HepG2 (cell line): ENCODE measurements around the gene GNG7. TPM values are rescaled to one million over a fixed set of nuclear protein-coding genes. Genes with fewer than 3 reads are reported as not detected.

Experiments
- ASH2L ChIP-seq: fragments of 300-600, 200-600 bp; sonication (generic); IDR thresholded peaks from 2 replicates; pipeline ENCODE4 v1.7.0; 2017; ENCODE audit warnings: low read depth, mild to moderate bottlenecking, moderate library complexity, mixed read lengths, low read length; ENCODE audit not compliant: insufficient read length
- BHLHE40 ChIP-seq: IDR thresholded peaks from 2 replicates; pipeline ENCODE4 v1.6.1; 2011; ENCODE audit warnings: low read length, improper control_type of control experiment
- KDM4B ChIP-seq: sonication (generic); formaldehyde crosslinking; IDR thresholded peaks from 2 replicates; pipeline ENCODE4 v1.4.0; 2020; ENCODE audit warnings: missing genetic modification reagents
- NKX3-1 ChIP-seq: sonication (generic); formaldehyde crosslinking; IDR thresholded peaks from 2 replicates; pipeline ENCODE4 v1.5.0; 2020; ENCODE audit warnings: missing genetic modification reagents
- SOX6 ChIP-seq, 2 experiments: fragments of 450-650 bp in 1 of 2; sonication (generic) in 1 of 2; formaldehyde crosslinking in 1 of 2; IDR thresholded peaks; 2 replicates each; pipeline versions ENCODE4 v1.4.0 to v1.6.1; 2017 to 2020; ENCODE audit warnings: antibody characterized with exemption in 1 of 2, mild to moderate bottlenecking in 1 of 2, missing genetic modification reagents in 1 of 2
- SRSF9 ChIP-seq: fragments of 200-400 bp; formaldehyde crosslinking; IDR thresholded peaks from 2 replicates; pipeline ENCODE4 v1.6.1; 2018; ENCODE audit warnings: borderline replicate concordance, mild to moderate bottlenecking, low read depth, low read length; ENCODE audit not compliant: insufficient read depth, poor library complexity, severe bottlenecking
- ZNF180 ChIP-seq: sonication (generic); formaldehyde crosslinking; IDR thresholded peaks from 2 replicates; pipeline ENCODE4 v1.4.0; 2020; ENCODE audit warnings: low read depth, missing genetic modification reagents, borderline replicate concordance
- ZNF598 ChIP-seq: sonication (generic); formaldehyde crosslinking; IDR thresholded peaks from 2 replicates; pipeline ENCODE4 v1.5.1; 2020; ENCODE audit warnings: mild to moderate bottlenecking, missing genetic modification reagents, borderline replicate concordance
- ZNF800 ChIP-seq: sonication (generic); formaldehyde crosslinking; IDR thresholded peaks from 2 replicates; pipeline ENCODE4 v1.4.0; 2020; ENCODE audit warnings: missing genetic modification reagents
- ZSCAN25 ChIP-seq: sonication (generic); formaldehyde crosslinking; IDR thresholded peaks from 2 replicates; pipeline ENCODE4 v1.8.0; 2022; ENCODE audit warnings: mild to moderate bottlenecking, missing genetic modification reagents
- polyA plus RNA-seq, 8 experiments: library from polyadenylated mRNA; depleted of rRNA in 3 of 8; stranded (reverse) in 7 of 8; unstranded in 1 of 8; fragments of >200 nt; fragmentation: Illumina TruSeq in 4 of 8; extraction: Trizol in 4 of 8; gene quantifications; 2 replicates each; pipeline versions ENCODE4 v1.2.1 to v1.2.3, GENCODE V29; 2011 to 2016; ENCODE audit warnings: low read depth in 4 of 8, missing spikeins in 1 of 8, mixed read lengths in 1 of 8; ENCODE audit not compliant: insufficient read depth in 1 of 8
- total RNA-seq, 5 experiments: library from RNA; depleted of rRNA; stranded (reverse); fragments of >200 nt; fragmentation: Illumina TruSeq; extraction: Trizol; gene quantifications; 2 replicates each; pipeline ENCODE4 v1.2.3, GENCODE V29; 2016; ENCODE audit warnings: low read depth in 1 of 5
- TF ChIP-seq, protein P1 (sequence below): sonication (generic); formaldehyde crosslinking; IDR thresholded peaks from 2 replicates; pipeline ENCODE4 v1.4.0; 2020; ENCODE audit warnings: mild to moderate bottlenecking, missing genetic modification reagents
- TF ChIP-seq, protein P2 (sequence below): sonication (generic); formaldehyde crosslinking; IDR thresholded peaks from 2 replicates; pipeline ENCODE4 v1.5.1; 2020; ENCODE audit warnings: missing genetic modification reagents, mild to moderate bottlenecking, borderline replicate concordance
- TF ChIP-seq, protein P3 (sequence below): sonication (generic); formaldehyde crosslinking; conservative IDR thresholded peaks from 2 replicates; pipeline ENCODE4 v1.8.0; 2022; ENCODE audit warnings: low read depth, missing genetic modification reagents

GNG7 gene
- total and polyA plus RNA-seq, 2 of the 13 experiments (the other 11 are each of a cell fraction or from before 2014, with no cell fraction given): 1.4 to 3.3 TPM

GRCh38 chr19:2556221-2557092, 146.0 kb downstream of the GNG7 start (continued):
- TF ChIP-seq KDM4B (CRISPR knock-in tag): no peak
- TF ChIP-seq BHLHE40: 0 out of 2 replicates have a peak, but pooled peaks have one; percentile 42
- TF ChIP-seq NKX3-1: 0 out of 2 replicates have a peak, but pooled peaks have one; percentile 57
- TF ChIP-seq ZNF800 (CRISPR knock-in tag): 0 out of 2 replicates have a peak, but pooled peaks have one; percentile 33
- peak; percentile 85 for TF ChIP-seq ZSCAN25 (CRISPR knock-in tag)
- no peak for TF ChIP-seq SOX6 (IDR thresholded peaks at IDR 0.05)
- 0 out of 2 replicates have a peak, but pooled peaks have one; percentile 22 for TF ChIP-seq SOX6 (CRISPR knock-in tag; IDR thresholded peaks at IDR 0.05)
- TF ChIP-seq, protein P1, sequence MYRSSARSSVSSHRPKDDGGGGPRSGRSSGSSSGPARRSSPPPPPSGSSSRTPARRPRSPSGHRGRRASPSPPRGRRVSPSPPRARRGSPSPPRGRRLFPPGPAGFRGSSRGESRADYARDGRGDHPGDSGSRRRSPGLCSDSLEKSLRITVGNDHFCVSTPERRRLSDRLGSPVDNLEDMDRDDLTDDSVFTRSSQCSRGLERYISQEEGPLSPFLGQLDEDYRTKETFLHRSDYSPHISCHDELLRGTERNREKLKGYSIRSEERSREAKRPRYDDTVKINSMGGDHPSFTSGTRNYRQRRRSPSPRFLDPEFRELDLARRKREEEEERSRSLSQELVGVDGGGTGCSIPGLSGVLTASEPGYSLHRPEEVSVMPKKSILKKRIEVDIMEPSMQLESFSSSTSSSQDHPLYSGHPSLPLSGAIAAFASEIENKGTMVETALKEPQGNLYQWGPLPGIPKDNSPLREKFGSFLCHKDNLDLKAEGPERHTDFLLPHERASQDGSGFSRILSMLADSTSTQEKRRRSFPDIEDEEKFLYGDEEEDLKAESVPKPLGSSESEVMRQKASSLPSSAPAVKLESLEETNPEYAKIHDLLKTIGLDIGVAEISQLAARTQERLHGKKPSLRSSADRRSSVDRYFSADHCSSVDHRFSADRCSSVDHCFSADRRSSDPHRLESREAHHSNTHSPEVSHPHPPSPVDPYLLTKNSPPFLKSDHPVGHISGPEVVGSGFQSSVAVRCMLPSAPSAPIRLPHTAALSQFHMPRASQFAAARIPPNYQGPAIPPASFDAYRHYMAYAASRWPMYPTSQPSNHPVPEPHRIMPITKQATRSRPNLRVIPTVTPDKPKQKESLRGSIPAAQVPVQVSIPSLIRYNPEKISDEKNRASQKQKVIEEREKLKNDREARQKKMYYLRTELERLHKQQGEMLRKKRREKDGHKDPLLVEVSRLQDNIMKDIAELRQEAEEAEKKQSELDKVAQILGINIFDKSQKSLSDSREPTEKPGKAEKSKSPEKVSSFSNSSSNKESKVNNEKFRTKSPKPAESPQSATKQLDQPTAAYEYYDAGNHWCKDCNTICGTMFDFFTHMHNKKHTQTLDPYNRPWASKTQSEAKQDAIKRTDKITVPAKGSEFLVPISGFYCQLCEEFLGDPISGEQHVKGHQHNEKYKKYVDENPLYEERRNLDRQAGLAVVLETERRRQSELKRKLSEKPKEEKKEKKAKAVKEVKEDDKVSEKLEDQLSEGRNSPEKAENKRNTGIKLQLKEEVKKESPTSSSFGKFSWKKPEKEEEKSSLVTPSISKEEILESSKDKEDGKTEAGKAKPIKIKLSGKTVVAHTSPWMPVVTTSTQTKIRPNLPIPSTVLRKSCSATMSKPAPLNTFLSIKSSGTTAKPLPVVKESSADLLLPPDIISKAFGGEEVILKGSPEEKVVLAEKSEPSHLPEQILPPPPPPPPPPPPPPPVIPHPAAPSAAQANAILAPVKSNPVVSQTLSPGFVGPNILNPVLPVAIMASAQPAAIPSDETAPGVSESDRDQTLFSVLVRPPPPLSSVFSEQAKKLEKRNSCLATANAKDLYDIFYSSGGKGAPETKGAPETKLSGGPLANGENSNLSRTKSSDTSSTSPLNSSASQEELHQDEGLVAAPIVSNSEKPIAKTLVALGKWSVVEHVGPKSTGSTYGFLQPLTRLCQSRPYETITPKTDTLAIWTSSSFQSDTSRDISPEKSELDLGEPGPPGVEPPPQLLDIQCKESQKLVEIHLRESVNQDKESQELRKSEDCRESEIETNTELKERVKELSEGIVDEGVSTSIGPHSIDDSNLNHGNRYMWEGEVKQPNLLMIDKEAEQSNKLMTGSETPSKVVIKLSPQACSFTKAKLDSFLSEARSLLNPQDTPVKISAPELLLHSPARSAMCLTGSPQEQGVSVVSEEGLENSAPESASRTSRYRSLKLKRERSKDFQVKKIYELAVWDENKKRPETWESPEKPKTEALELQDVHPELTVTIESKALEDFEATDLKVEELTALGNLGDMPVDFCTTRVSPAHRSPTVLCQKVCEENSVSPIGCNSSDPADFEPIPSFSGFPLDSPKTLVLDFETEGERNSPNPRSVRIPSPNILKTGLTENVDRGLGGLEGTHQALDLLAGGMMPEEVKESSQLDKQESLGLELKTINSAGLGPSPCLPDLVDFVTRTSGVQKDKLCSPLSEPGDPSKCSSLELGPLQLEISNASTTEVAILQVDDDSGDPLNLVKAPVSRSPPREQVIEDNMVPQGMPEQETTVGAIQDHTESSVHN (CRISPR knock-in tag): no peak
- TF ChIP-seq, protein P2, sequence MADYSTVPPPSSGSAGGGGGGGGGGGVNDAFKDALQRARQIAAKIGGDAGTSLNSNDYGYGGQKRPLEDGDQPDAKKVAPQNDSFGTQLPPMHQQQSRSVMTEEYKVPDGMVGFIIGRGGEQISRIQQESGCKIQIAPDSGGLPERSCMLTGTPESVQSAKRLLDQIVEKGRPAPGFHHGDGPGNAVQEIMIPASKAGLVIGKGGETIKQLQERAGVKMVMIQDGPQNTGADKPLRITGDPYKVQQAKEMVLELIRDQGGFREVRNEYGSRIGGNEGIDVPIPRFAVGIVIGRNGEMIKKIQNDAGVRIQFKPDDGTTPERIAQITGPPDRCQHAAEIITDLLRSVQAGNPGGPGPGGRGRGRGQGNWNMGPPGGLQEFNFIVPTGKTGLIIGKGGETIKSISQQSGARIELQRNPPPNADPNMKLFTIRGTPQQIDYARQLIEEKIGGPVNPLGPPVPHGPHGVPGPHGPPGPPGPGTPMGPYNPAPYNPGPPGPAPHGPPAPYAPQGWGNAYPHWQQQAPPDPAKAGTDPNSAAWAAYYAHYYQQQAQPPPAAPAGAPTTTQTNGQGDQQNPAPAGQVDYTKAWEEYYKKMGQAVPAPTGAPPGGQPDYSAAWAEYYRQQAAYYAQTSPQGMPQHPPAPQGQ: no peak
- TF ChIP-seq SRSF9: no peak
- no peak for TF ChIP-seq ASH2L
- 0 out of 2 replicates have a peak, but pooled peaks have one; percentile 41 for TF ChIP-seq ZNF598
- no peak for TF ChIP-seq ZNF180
- TF ChIP-seq, protein P3, sequence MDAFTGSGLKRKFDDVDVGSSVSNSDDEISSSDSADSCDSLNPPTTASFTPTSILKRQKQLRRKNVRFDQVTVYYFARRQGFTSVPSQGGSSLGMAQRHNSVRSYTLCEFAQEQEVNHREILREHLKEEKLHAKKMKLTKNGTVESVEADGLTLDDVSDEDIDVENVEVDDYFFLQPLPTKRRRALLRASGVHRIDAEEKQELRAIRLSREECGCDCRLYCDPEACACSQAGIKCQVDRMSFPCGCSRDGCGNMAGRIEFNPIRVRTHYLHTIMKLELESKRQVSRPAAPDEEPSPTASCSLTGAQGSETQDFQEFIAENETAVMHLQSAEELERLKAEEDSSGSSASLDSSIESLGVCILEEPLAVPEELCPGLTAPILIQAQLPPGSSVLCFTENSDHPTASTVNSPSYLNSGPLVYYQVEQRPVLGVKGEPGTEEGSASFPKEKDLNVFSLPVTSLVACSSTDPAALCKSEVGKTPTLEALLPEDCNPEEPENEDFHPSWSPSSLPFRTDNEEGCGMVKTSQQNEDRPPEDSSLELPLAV (CRISPR knock-in tag): no peak
